ENCODE results near the gene BGN.

GRCh38 chrX:153477364-153477857 is 17.4 kb upstream of the BGN start:
- TF ChIP-seq, protein P1, sequence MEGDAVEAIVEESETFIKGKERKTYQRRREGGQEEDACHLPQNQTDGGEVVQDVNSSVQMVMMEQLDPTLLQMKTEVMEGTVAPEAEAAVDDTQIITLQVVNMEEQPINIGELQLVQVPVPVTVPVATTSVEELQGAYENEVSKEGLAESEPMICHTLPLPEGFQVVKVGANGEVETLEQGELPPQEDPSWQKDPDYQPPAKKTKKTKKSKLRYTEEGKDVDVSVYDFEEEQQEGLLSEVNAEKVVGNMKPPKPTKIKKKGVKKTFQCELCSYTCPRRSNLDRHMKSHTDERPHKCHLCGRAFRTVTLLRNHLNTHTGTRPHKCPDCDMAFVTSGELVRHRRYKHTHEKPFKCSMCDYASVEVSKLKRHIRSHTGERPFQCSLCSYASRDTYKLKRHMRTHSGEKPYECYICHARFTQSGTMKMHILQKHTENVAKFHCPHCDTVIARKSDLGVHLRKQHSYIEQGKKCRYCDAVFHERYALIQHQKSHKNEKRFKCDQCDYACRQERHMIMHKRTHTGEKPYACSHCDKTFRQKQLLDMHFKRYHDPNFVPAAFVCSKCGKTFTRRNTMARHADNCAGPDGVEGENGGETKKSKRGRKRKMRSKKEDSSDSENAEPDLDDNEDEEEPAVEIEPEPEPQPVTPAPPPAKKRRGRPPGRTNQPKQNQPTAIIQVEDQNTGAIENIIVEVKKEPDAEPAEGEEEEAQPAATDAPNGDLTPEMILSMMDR (conservative IDR thresholded peaks at IDR 0.05; ENCODE audit: low read length), result no peak
- TF ChIP-seq EZH2phosphoT487 (IDR thresholded peaks at IDR 0.05; ENCODE audit: borderline replicate concordance, low read depth, low read length), result no peak
